Endothelial cell of umbilical vein (primary cell): ENCODE results near the gene TXNDC12.

Experiments used
- CTCF ChIP-seq, 2 donors: IDR thresholded peaks; 1 replicate in 1 of 2; 2 replicates in 1 of 2; pipeline ENCODE4 v1.5.1; 2011; ENCODE audit warnings: low read length in 2 of 2, mild to moderate bottlenecking in 2 of 2, moderate library complexity in 2 of 2, control low read depth in 1 of 2, inconsistent platforms in 1 of 2, low read depth in 1 of 2; ENCODE audit not compliant: insufficient read depth in 1 of 2; ENCODE audit errors: extremely low read depth in 1 of 2
- EZH2 ChIP-seq: IDR thresholded peaks from 2 replicates; pipeline ENCODE4 v1.6.1; 2012; ENCODE audit warnings: borderline replicate concordance, low read depth, mild to moderate bottlenecking, moderate library complexity, low read length, inconsistent platforms; ENCODE audit not compliant: severe bottlenecking
- JUN ChIP-seq: IDR thresholded peaks from 2 replicates; pipeline ENCODE4 v1.6.1; 2011; ENCODE audit warnings: borderline replicate concordance, low read depth; ENCODE audit not compliant: insufficient read length, insufficient read depth
- POLR2A ChIP-seq: IDR thresholded peaks from 2 replicates; pipeline ENCODE4 v1.6.1; 2012; ENCODE audit warnings: low read depth, mild to moderate bottlenecking, control low read depth, low read length

GRCh38 chr1:52002038-52002917, 52.7 kb downstream of the TXNDC12 start:
- TF ChIP-seq CTCF (IDR thresholded peaks at IDR 0.05; ENCODE audit: extremely low read depth in 1 of 2, insufficient read depth in 1 of 2, low read depth in 1 of 2, low read length in 2 of 2) (peak; percentile 82 to 91), EZH2 (no peak), JUN (no peak), POLR2A (no peak)
